DND-41 (cell line): ENCODE measurements around the gene CYP21A2.

ENCODE experiments used
- EZH2 ChIP-seq: IDR thresholded peaks from 3 replicates; pipeline ENCODE4 v1.6.1; 2012; ENCODE audit warnings: borderline replicate concordance, low read depth, mild to moderate bottlenecking, moderate library complexity, low read length, inconsistent platforms; ENCODE audit not compliant: severe bottlenecking
- TF ChIP-seq, protein P1 (sequence below): IDR thresholded peaks from 2 replicates; pipeline ENCODE4 v1.5.1; 2012; ENCODE audit warnings: borderline replicate concordance, low read length, moderate library complexity, mild to moderate bottlenecking; ENCODE audit not compliant: poor library complexity, severe bottlenecking; ENCODE audit errors: extremely low read depth

DNA sequence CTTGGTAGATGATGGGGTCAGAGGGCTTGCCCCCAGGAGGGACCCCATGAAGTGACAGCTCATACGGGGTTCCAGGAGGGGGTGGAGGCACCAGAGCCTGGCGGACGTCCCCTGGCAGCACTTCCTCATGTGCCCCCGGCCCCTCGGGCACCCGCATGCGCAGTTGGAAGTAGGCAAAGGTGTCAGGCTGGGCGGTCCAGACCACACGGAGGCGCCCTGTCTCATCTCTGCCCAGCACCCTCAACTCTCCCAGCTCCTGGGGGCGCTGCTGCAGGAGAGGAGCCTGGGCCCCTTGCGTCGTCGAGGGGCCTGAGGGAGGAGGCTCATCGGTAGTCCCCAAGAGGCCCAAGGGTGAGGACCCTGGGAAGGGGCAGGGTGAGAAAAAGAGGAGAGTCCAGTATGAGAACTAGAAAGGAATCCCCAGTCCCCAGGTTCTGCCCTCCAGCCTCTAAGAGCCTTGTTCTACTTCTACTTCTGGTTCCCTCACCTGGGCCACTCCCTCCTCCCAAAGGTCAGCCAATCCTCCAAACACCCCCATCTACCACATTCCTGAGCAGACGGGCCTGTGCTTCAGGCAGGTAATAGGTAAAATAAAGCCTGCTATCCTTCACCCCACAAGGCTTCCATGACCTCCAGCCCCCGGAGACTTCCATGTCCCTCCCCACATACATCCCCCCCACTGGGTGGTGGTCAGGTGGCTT is 47.7 kb downstream of the CYP21A2 start:
- TF ChIP-seq, protein P1, sequence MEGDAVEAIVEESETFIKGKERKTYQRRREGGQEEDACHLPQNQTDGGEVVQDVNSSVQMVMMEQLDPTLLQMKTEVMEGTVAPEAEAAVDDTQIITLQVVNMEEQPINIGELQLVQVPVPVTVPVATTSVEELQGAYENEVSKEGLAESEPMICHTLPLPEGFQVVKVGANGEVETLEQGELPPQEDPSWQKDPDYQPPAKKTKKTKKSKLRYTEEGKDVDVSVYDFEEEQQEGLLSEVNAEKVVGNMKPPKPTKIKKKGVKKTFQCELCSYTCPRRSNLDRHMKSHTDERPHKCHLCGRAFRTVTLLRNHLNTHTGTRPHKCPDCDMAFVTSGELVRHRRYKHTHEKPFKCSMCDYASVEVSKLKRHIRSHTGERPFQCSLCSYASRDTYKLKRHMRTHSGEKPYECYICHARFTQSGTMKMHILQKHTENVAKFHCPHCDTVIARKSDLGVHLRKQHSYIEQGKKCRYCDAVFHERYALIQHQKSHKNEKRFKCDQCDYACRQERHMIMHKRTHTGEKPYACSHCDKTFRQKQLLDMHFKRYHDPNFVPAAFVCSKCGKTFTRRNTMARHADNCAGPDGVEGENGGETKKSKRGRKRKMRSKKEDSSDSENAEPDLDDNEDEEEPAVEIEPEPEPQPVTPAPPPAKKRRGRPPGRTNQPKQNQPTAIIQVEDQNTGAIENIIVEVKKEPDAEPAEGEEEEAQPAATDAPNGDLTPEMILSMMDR: no peak
- no peak for TF ChIP-seq EZH2
